Tibial artery (tissue), 4 donors: ENCODE measurements around the gene ZNF597.

ENCODE experiments used
- DNase-seq, 2 donors: peaks; one replicate each; pipeline ENCODE4 v3.0.0-alpha.2; 2019
- H3K27ac ChIP-seq, 2 donors: fragments of 200-600 bp; sonication (generic) in 1 of 2; 1 replicate in 1 of 2; 2 replicates in 1 of 2; pipeline ENCODE4 v1.5.1; 2018 to 2019; ENCODE audit warnings: mild to moderate bottlenecking in 1 of 2
- H3K27me3 ChIP-seq, 2 donors: fragments of 200-600 bp; sonication (generic) in 1 of 2; one replicate each; pipeline versions ENCODE4 v1.5.1 to v1.6.0; 2016 to 2019
- H3K36me3 ChIP-seq, 3 donors: fragments of 200-600 bp; sonication (generic) in 2 of 3; one replicate each; pipeline ENCODE4 v1.5.1; 2016 to 2019; ENCODE audit warnings: mild to moderate bottlenecking in 2 of 3
- H3K4me1 ChIP-seq, 4 donors: fragments of 200-600 bp; sonication (generic) in 2 of 4; 1 replicate in 3 of 4; 2 replicates in 1 of 4; pipeline ENCODE4 v1.5.1; 2016 to 2019
- H3K4me3 ChIP-seq, 2 donors: fragments of 200-600 bp; sonication (generic) in 1 of 2; 1 replicate in 1 of 2; 2 replicates in 1 of 2; pipeline ENCODE4 v1.5.1; 2018 to 2019; ENCODE audit warnings: mild to moderate bottlenecking in 2 of 2
- H3K9me3 ChIP-seq, 3 donors: fragments of 200-600 bp; sonication (generic) in 1 of 3; one replicate each; pipeline ENCODE4 v1.5.1; 2016 to 2019
- intact Hi-C: fragments of 100-400 bp; cut with DNase I; formaldehyde crosslinking; loops from one replicate; pipeline ENCODE4 v1.15.0; 2023; ENCODE audit warnings: low total_unique reads
- TF ChIP-seq, protein P1 (sequence below), 2 experiments: fragments of 200-600 bp in 1 of 2; fragments of 450-650 bp in 1 of 2; IDR thresholded peaks; one replicate each; pipeline ENCODE4 v1.5.1; 2017 to 2019; ENCODE audit warnings: antibody characterized with exemption in 2 of 2, mild to moderate bottlenecking in 1 of 2, moderate library complexity in 1 of 2

Gene ZNF597

DNA sequence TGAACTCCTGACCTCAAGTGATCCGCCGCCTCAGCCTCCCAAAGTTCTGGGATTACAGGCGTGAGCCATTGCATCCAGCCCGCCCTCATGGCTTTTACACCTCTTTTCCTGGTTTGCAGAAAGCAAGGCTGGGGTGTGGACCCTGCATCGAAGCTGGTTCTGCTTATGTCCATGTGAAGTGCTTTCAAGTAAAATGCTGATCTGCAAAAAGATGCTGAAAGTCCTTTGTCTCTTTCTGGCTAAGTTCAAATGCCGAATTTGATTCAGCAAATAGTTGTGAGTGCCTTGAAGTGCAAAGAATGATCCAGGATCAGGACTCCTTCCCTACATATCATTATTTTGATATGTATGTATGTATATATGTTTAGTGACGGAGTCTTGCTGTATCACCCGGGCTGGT lies 17.3 kb upstream of the ZNF597 start:
- no peak for DNase-seq
- no peak overlapping the region for H3K4me3 ChIP-seq
- intact Hi-C loops = no loop called here
- no peaks in the 10 kb centered on the region for H3K9me3 ChIP-seq
- TF ChIP-seq, protein P1, sequence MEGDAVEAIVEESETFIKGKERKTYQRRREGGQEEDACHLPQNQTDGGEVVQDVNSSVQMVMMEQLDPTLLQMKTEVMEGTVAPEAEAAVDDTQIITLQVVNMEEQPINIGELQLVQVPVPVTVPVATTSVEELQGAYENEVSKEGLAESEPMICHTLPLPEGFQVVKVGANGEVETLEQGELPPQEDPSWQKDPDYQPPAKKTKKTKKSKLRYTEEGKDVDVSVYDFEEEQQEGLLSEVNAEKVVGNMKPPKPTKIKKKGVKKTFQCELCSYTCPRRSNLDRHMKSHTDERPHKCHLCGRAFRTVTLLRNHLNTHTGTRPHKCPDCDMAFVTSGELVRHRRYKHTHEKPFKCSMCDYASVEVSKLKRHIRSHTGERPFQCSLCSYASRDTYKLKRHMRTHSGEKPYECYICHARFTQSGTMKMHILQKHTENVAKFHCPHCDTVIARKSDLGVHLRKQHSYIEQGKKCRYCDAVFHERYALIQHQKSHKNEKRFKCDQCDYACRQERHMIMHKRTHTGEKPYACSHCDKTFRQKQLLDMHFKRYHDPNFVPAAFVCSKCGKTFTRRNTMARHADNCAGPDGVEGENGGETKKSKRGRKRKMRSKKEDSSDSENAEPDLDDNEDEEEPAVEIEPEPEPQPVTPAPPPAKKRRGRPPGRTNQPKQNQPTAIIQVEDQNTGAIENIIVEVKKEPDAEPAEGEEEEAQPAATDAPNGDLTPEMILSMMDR (IDR thresholded peaks at IDR 0.05) = no peak
- no peaks in the 10 kb centered on the region for H3K27me3 ChIP-seq
- peaks cover 0 to 55% (median 34%) of the 10 kb centered on the region in 4 donors for H3K4me1 ChIP-seq
- peaks cover 0 to 4% (median 3%) of the 10 kb centered on the region in 3 donors for H3K36me3 ChIP-seq
- H3K27ac ChIP-seq = no peak overlapping the region

DNA sequence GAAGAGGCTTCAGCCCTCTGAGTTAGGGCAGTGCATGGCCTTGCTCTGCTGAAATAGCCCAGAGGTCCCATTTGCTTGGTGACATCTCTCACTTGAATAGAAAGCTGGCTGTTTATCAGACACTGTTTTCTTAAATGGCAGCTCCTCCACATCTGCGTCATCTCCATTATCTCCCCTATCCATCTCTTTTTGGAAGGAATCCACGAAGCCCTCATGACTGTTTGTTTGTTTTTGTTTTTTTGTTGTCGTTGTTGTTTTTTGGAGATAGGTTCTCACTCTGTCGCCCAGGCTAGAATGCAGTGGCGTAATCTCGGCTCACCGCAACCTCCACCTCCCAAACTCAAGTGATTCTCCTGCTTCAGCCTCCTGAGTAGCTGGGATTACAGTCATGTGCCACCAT lies 16.8 kb upstream of the ZNF597 start:
- H3K9me3 ChIP-seq = no peaks in the 10 kb centered on the region
- DNase-seq = no peak
- H3K27ac ChIP-seq = no peak overlapping the region
- TF ChIP-seq, protein P1 (IDR thresholded peaks at IDR 0.05) = no peak
- H3K27me3 ChIP-seq = no peaks in the 10 kb centered on the region
- peaks cover 0 to 55% (median 34%) of the 10 kb centered on the region in 4 donors for H3K4me1 ChIP-seq
- no peak overlapping the region for H3K4me3 ChIP-seq
- intact Hi-C loops = no loop called here
- H3K36me3 ChIP-seq = no peaks in the 10 kb centered on the region

DNA sequence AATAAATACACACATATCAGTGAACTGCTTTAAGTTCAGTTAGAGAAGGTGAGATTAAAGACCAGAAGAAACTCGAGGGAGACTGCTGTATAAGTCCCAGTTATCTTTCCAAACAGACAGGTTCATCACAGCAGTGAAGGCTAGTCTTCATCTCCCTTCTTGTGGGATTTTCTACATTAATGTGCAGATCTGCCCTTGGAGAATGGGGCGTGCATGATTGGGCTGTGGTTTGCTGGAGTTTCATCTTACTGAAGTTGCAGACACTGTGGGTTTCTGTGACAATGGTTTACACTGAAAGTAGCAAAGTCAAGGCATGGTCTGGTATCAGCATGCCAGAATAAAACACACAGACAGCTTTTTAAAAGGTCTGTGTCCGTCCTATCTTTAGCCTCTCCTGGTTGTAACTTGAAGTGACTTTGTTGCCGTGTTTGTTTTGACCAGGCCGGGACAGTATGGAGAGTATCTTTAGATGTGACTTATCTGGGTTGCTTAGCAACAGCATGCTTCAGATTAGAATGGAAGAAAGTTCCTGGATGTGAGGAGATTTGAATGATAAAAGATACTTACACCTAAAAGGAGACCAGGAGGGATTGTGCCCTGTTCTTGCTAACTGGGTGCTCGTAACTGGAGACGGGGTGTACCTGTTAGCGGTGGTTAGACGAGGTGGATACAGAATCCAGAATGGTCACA lies 16.2 kb upstream of the ZNF597 start:
- no peaks in the 10 kb centered on the region for H3K27me3 ChIP-seq
- DNase-seq = no peak
- peak overlapping the region; percentile 91 to 97 for H3K27ac ChIP-seq
- H3K4me3 ChIP-seq = peak overlapping the region; percentile 80 to 93
- TF ChIP-seq, protein P1 (IDR thresholded peaks at IDR 0.05) = no peak
- H3K9me3 ChIP-seq = no peaks in the 10 kb centered on the region
- H3K4me1 ChIP-seq = peaks cover 0 to 55% (median 34%) of the 10 kb centered on the region in 4 donors
- intact Hi-C loops = loop anchor here (5.0 to 10.0 kb wide), 2 partner anchors 152 to 225 kb away; partner anchors contain the start of genes TIGD7, ZNF200 and ZNF75A
- no peaks in the 10 kb centered on the region for H3K36me3 ChIP-seq

DNA sequence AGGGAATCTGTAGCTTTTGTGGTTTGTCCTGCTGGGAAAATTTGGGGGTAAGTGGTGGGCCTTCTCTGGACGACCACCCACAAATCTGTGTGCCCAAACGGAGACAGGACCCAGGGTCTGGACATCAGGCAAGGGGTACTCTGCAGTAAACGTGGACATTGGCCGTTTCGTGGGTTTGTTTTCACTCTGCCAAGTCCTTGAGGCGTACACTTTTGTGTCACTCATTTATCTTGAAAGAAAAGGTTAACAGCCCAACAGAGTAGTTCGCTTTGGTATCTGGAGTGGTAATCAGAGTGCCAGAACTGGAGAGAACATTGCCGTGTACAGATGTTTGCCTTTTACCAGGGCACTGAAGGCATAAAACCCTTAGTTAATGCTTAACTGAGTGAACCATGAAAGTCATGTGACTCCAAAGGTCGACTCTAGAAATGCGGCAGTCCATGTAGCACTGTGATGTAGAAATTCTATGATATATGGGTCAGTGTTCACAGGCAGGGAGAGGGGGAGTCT lies 15.6 kb upstream of the ZNF597 start:
- intact Hi-C loops = loop anchor here (1.0 to 10.0 kb wide), 3 partner anchors 58 to 224 kb away; partner anchors contain the start of genes TIGD7, ZNF174, ZNF200 and ZNF75A
- no peak for DNase-seq
- Histone ChIP-seq H3K27ac (peak overlapping the region; percentile 91 to 97), H3K4me1 (peaks cover 0 to 48% (median 34%) of the 10 kb centered on the region in 4 donors), H3K9me3 (no peaks in the 10 kb centered on the region), H3K4me3 (peak overlapping the region; percentile 80 to 93), H3K36me3 (no peaks in the 10 kb centered on the region), H3K27me3 (no peaks in the 10 kb centered on the region)
- TF ChIP-seq, protein P1 (IDR thresholded peaks at IDR 0.05) = no peak

DNA sequence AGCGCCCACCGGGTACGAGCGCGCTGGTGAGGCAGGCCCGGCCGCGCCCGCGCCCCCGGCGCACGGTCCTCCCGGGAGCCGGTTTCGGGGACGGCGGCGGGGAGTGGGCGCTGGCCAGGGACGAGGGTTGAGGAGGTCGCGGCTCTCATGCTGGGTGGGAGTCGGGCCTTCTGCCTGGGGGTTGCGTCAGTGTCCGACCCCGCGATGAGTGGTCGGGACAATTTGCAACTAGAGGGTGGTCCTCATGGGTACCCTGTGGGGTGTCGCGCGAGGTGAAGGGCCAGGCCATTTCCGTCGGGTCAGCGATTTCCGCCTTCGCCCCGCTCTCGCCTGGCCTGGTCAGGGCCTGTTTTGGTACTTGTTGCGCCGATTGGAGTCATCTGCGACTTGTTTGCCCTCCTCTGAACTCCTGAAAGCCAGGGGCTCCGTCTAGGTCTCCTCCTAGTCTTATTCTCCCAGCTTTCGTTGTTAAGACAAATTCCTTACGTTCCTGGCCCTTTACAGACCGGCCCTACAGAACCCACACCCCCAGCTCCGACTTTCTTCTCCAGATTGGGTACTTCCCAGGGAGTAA lies 15.1 kb upstream of the ZNF597 start:
- intact Hi-C loops = loop anchor here (1.0 to 10.0 kb wide), 3 partner anchors 57 to 224 kb away; partner anchors contain the start of genes TIGD7, ZNF174, ZNF200 and ZNF75A
- DNase-seq = peak in 1 of 2 donors; percentile 70
- peak overlapping the region; percentile 91 to 97 for H3K27ac ChIP-seq

More for the DNA sequence above, 15.1 kb upstream of the ZNF597 start:
- TF ChIP-seq, protein P1 (IDR thresholded peaks at IDR 0.05) = no peak
- Histone ChIP-seq H3K4me1 (peaks cover 0 to 47% (median 34%) of the 10 kb centered on the region in 4 donors), H3K36me3 (no peaks in the 10 kb centered on the region), H3K9me3 (no peaks in the 10 kb centered on the region), H3K27me3 (no peaks in the 10 kb centered on the region), H3K4me3 (peak overlapping the region; percentile 80 to 93)
